ENCODE results near the gene ABCC5. TPM values are rescaled to one million over a fixed set of nuclear protein-coding genes. Genes with fewer than 3 reads are reported as not detected.

ABCC5 gene
- total and polyA plus RNA-seq, 2 experiments from 2014 or later: 14.7 to 17.1 TPM

GRCh38 chr3:183918178-183918577 lies 99.5 kb downstream of the ABCC5 start:
- 62 to 68% methylated on average over 2 of the region's 2 CpGs for WGBS, 2 experiments (ENCODE audit: low coverage in 1 of 2, low lambda C conversion rate in 2 of 2, missing lambda C conversion rate in 2 of 2)
- in situ Hi-C loops (cut with MboI): loop anchor here (25.0 kb wide), 1 partner anchor 619 kb away; no protein-coding TSS in a partner anchor
- Histone ChIP-seq H3K27ac (no peak overlapping the region), H3K4me2 (ENCODE audit: unreplicated experiment) (no peak overlapping the region), H4K20me1 (ENCODE audit: insufficient read depth) (no peaks in the 10 kb centered on the region), H3K9me2 (ENCODE audit: insufficient read depth) (no peaks in the 10 kb centered on the region), H2AFZ (no peak overlapping the region), H3K27me3 (replicated peaks; ENCODE audit: insufficient read depth) (no peaks in the 10 kb centered on the region), H3F3A (ENCODE audit: insufficient read depth) (peaks cover 6% of the 10 kb centered on the region; the same call in 1 of the 2 replicates), H3K79me2 (ENCODE audit: insufficient read depth) (no peaks in the 10 kb centered on the region), H3K4me3 (no peak overlapping the region), H3K36me3 (ENCODE audit: low read depth) (peaks cover 3% of the 10 kb centered on the region; the same call in 1 of the 2 replicates), H3K4me1 (ENCODE audit: insufficient read depth) (no peaks in the 10 kb centered on the region), H3K9ac (no peak overlapping the region), H3K9me3 (ENCODE audit: low read depth) (no peaks in the 10 kb centered on the region)
- DNase-seq: no peak
- TF ChIP-seq EZH2 (IDR thresholded peaks at IDR 0.05; ENCODE audit: insufficient read depth, poor library complexity, severe bottlenecking) (no peak), EZH2phosphoT487 (IDR thresholded peaks at IDR 0.05; ENCODE audit: insufficient read depth, low read depth) (no peak)

GRCh38 chr3:183917776-183918175 lies 99.9 kb downstream of the ABCC5 start:
- Histone ChIP-seq H3K4me2 (ENCODE audit: unreplicated experiment) (no peak overlapping the region), H3K36me3 (ENCODE audit: low read depth) (peaks cover 3% of the 10 kb centered on the region; the same call in 1 of the 2 replicates), H3K27ac (no peak overlapping the region), H3K9ac (no peak overlapping the region), H3F3A (ENCODE audit: insufficient read depth) (peaks cover 6% of the 10 kb centered on the region; the same call in 1 of the 2 replicates), H2AFZ (no peak overlapping the region), H3K4me3 (no peak overlapping the region), H3K79me2 (ENCODE audit: insufficient read depth) (no peaks in the 10 kb centered on the region), H3K9me3 (ENCODE audit: low read depth) (no peaks in the 10 kb centered on the region), H3K9me2 (ENCODE audit: insufficient read depth) (no peaks in the 10 kb centered on the region), H3K27me3 (replicated peaks; ENCODE audit: insufficient read depth) (no peaks in the 10 kb centered on the region), H4K20me1 (ENCODE audit: insufficient read depth) (no peaks in the 10 kb centered on the region), H3K4me1 (ENCODE audit: insufficient read depth) (no peaks in the 10 kb centered on the region)
- in situ Hi-C loops (cut with MboI): loop anchor here (25.0 kb wide), 1 partner anchor 620 kb away; no protein-coding TSS in a partner anchor
- TF ChIP-seq EZH2 (IDR thresholded peaks at IDR 0.05; ENCODE audit: insufficient read depth, poor library complexity, severe bottlenecking): no peak
- no peak for TF ChIP-seq EZH2phosphoT487 (IDR thresholded peaks at IDR 0.05; ENCODE audit: insufficient read depth, low read depth)
- 90 to 98% methylated on average over 4 of the region's 4 CpGs for WGBS, 2 experiments (ENCODE audit: low coverage in 1 of 2, low lambda C conversion rate in 2 of 2, missing lambda C conversion rate in 2 of 2)
- no peak for DNase-seq

GRCh38 chr3:183914856-183915255 lies 102.8 kb downstream of the ABCC5 start:
- H3K9me2 ChIP-seq (ENCODE audit: insufficient read depth): no peaks in the 10 kb centered on the region
- H3K4me1 ChIP-seq (ENCODE audit: insufficient read depth): no peaks in the 10 kb centered on the region
- in situ Hi-C loops (cut with MboI): loop anchor here (25.0 kb wide), 1 partner anchor 622 kb away; no protein-coding TSS in a partner anchor
- no peak overlapping the region for H3K4me2 ChIP-seq (ENCODE audit: unreplicated experiment)
- WGBS, 2 experiments (ENCODE audit: low coverage in 1 of 2, low lambda C conversion rate in 2 of 2, missing lambda C conversion rate in 2 of 2): 86 to 90% methylated on average over 5 of the region's 5 CpGs
- no peaks in the 10 kb centered on the region for H3K9me3 ChIP-seq (ENCODE audit: low read depth)
- H2AFZ ChIP-seq: no peak overlapping the region
- H3K4me3 ChIP-seq: no peak overlapping the region
- no peak for DNase-seq
- H3K27me3 ChIP-seq (replicated peaks; ENCODE audit: insufficient read depth): 0 out of 2 replicates have a peak, but pooled peaks cover 3% of the 10 kb centered on the region
- peaks cover 6% of the 10 kb centered on the region; the same call in 1 of the 2 replicates for H3F3A ChIP-seq (ENCODE audit: insufficient read depth)
- TF ChIP-seq EZH2phosphoT487 (IDR thresholded peaks at IDR 0.05; ENCODE audit: insufficient read depth, low read depth) (no peak), EZH2 (IDR thresholded peaks at IDR 0.05; ENCODE audit: insufficient read depth, poor library complexity, severe bottlenecking) (no peak)
- H3K27ac ChIP-seq: no peak overlapping the region
- no peaks in the 10 kb centered on the region for H3K79me2 ChIP-seq (ENCODE audit: insufficient read depth)
- H3K36me3 ChIP-seq (ENCODE audit: low read depth): no peaks in the 10 kb centered on the region; the same call in 1 of the 2 replicates
- H3K9ac ChIP-seq: no peak overlapping the region
- H4K20me1 ChIP-seq (ENCODE audit: insufficient read depth): no peaks in the 10 kb centered on the region

DNA sequence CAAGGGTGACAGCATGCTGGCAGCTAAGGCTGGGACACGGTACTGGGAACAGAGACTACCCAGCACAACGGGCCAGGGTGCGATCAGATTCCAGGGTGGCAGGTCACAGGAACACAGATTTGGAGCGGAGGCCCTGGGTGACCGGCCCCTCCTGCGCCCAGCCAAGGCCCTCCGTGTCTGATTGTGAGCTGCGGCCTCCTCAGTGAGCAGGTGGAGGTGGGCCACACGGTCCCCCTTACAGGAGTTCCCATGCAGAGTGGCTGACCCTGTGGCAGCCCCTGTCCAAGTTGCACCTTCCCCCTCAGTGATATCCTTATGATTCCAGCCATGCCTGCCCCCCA lies 104.1 kb downstream of the ABCC5 start:
- Histone ChIP-seq H3K9me2 (ENCODE audit: insufficient read depth) (no peaks in the 10 kb centered on the region), H3K4me2 (ENCODE audit: unreplicated experiment) (no peak overlapping the region), H3K4me1 (ENCODE audit: insufficient read depth) (no peaks in the 10 kb centered on the region), H4K20me1 (ENCODE audit: insufficient read depth) (no peaks in the 10 kb centered on the region), H3K27ac (no peak overlapping the region), H3K4me3 (no peak overlapping the region), H3F3A (ENCODE audit: insufficient read depth) (peaks cover 4% of the 10 kb centered on the region; the same call in 1 of the 2 replicates), H3K27me3 (replicated peaks; ENCODE audit: insufficient read depth) (0 out of 2 replicates have a peak, but pooled peaks cover 3% of the 10 kb centered on the region), H3K9ac (no peak overlapping the region), H2AFZ (no peak overlapping the region), H3K9me3 (ENCODE audit: low read depth) (no peaks in the 10 kb centered on the region), H3K36me3 (ENCODE audit: low read depth) (no peaks in the 10 kb centered on the region), H3K79me2 (ENCODE audit: insufficient read depth) (no peaks in the 10 kb centered on the region)
- in situ Hi-C loops (cut with MboI): loop anchor here (25.0 kb wide), 1 partner anchor 624 kb away; no protein-coding TSS in a partner anchor
- no peak for DNase-seq
- 78 to 89% methylated on average over 8 to 9 of the region's 9 CpGs for WGBS, 2 experiments (ENCODE audit: low coverage in 1 of 2, low lambda C conversion rate in 2 of 2, missing lambda C conversion rate in 2 of 2)
- TF ChIP-seq EZH2 (IDR thresholded peaks at IDR 0.05; ENCODE audit: insufficient read depth, poor library complexity, severe bottlenecking) (no peak), EZH2phosphoT487 (IDR thresholded peaks at IDR 0.05; ENCODE audit: insufficient read depth, low read depth) (no peak)
